Measurements from ENCODE around the gene ABCA7. TPM values are rescaled to one million over a fixed set of nuclear protein-coding genes. Genes with fewer than 3 reads are reported as not detected.

Gene ABCA7
- total and polyA plus RNA-seq, 2 of the 13 experiments (the other 11 are each of a cell fraction or from before 2014, with no cell fraction given): 4.4 to 32.4 TPM

- TF ChIP-seq, protein P1, sequence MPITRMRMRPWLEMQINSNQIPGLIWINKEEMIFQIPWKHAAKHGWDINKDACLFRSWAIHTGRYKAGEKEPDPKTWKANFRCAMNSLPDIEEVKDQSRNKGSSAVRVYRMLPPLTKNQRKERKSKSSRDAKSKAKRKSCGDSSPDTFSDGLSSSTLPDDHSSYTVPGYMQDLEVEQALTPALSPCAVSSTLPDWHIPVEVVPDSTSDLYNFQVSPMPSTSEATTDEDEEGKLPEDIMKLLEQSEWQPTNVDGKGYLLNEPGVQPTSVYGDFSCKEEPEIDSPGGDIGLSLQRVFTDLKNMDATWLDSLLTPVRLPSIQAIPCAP (CRISPR knock-in tag; IDR thresholded peaks at IDR 0.05; ENCODE audit: low read depth): no peak
- TF ChIP-seq GATAD2A (CRISPR knock-in tag; IDR thresholded peaks at IDR 0.05): 0 out of 2 replicates have a peak, but pooled peaks have one; percentile 41
- no peak for TF ChIP-seq FIP1L1 (IDR thresholded peaks at IDR 0.05; ENCODE audit: borderline replicate concordance, insufficient read depth, low read depth, low read length)
- no peak for TF ChIP-seq NFIC (IDR thresholded peaks at IDR 0.05; ENCODE audit: low read length)
- TF ChIP-seq MAFK (conservative IDR thresholded peaks at IDR 0.05 in 1 of 2, IDR thresholded peaks at IDR 0.05 in 1 of 2; ENCODE audit: low read length in 2 of 2): no peak
- TF ChIP-seq, protein P2, sequence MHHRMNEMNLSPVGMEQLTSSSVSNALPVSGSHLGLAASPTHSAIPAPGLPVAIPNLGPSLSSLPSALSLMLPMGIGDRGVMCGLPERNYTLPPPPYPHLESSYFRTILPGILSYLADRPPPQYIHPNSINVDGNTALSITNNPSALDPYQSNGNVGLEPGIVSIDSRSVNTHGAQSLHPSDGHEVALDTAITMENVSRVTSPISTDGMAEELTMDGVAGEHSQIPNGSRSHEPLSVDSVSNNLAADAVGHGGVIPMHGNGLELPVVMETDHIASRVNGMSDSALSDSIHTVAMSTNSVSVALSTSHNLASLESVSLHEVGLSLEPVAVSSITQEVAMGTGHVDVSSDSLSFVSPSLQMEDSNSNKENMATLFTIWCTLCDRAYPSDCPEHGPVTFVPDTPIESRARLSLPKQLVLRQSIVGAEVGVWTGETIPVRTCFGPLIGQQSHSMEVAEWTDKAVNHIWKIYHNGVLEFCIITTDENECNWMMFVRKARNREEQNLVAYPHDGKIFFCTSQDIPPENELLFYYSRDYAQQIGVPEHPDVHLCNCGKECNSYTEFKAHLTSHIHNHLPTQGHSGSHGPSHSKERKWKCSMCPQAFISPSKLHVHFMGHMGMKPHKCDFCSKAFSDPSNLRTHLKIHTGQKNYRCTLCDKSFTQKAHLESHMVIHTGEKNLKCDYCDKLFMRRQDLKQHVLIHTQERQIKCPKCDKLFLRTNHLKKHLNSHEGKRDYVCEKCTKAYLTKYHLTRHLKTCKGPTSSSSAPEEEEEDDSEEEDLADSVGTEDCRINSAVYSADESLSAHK (CRISPR knock-in tag; IDR thresholded peaks at IDR 0.05; ENCODE audit: borderline replicate concordance): no peak
- TF ChIP-seq SP5 (CRISPR knock-in tag; IDR thresholded peaks at IDR 0.05; ENCODE audit: borderline replicate concordance, low read depth): peak; percentile 51; the same call in 1 of the 2 replicates
- TF ChIP-seq ZNF564 (CRISPR knock-in tag; IDR thresholded peaks at IDR 0.05): 0 out of 2 replicates have a peak, but pooled peaks have one; percentile 39
- TF ChIP-seq ZNF180 (CRISPR knock-in tag; IDR thresholded peaks at IDR 0.05; ENCODE audit: borderline replicate concordance, low read depth): no peak
- TF ChIP-seq ZNF234 (CRISPR knock-in tag; conservative IDR thresholded peaks at IDR 0.05): no peak
- TF ChIP-seq GPN1 (CRISPR knock-in tag; IDR thresholded peaks at IDR 0.05; ENCODE audit: borderline replicate concordance): no peak
- no peak for TF ChIP-seq NR2F1 (CRISPR knock-in tag; IDR thresholded peaks at IDR 0.05)
- no peak for TF ChIP-seq ZNF546 (CRISPR knock-in tag; conservative IDR thresholded peaks at IDR 0.05)
- no peak for TF ChIP-seq ZNF275 (CRISPR knock-in tag; IDR thresholded peaks at IDR 0.05; ENCODE audit: borderline replicate concordance)
- TF ChIP-seq RBAK (CRISPR knock-in tag; IDR thresholded peaks at IDR 0.05): no peak
- TF ChIP-seq, protein P3, sequence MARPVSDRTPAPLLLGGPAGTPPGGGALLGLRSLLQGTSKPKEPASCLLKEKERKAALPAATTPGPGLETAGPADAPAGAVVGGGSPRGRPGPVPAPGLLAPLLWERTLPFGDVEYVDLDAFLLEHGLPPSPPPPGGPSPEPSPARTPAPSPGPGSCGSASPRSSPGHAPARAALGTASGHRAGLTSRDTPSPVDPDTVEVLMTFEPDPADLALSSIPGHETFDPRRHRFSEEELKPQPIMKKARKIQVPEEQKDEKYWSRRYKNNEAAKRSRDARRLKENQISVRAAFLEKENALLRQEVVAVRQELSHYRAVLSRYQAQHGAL (CRISPR knock-in tag; IDR thresholded peaks at IDR 0.05; ENCODE audit: not compliant biosample characterization): no peak
- TF ChIP-seq NCOA1 (CRISPR knock-in tag; IDR thresholded peaks at IDR 0.05): no peak
- TF ChIP-seq, protein P4, sequence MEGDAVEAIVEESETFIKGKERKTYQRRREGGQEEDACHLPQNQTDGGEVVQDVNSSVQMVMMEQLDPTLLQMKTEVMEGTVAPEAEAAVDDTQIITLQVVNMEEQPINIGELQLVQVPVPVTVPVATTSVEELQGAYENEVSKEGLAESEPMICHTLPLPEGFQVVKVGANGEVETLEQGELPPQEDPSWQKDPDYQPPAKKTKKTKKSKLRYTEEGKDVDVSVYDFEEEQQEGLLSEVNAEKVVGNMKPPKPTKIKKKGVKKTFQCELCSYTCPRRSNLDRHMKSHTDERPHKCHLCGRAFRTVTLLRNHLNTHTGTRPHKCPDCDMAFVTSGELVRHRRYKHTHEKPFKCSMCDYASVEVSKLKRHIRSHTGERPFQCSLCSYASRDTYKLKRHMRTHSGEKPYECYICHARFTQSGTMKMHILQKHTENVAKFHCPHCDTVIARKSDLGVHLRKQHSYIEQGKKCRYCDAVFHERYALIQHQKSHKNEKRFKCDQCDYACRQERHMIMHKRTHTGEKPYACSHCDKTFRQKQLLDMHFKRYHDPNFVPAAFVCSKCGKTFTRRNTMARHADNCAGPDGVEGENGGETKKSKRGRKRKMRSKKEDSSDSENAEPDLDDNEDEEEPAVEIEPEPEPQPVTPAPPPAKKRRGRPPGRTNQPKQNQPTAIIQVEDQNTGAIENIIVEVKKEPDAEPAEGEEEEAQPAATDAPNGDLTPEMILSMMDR (CRISPR knock-in tag; IDR thresholded peaks at IDR 0.05): no peak; the same call in 1 of the 2 replicates
- no peak for TF ChIP-seq MED13 (CRISPR knock-in tag; IDR thresholded peaks at IDR 0.05)
- TF ChIP-seq ZNF614 (CRISPR knock-in tag; IDR thresholded peaks at IDR 0.05; ENCODE audit: borderline replicate concordance): peak; percentile 46; the same call in 1 of the 2 replicates
Observed at GRCh38 chr19:1039646-1040475, at the start of gene ABCA7 (continued).

Data from HepG2 (cell line).